Middle frontal gyrus (tissue), 1 donor: ENCODE measurements around the gene CYP3A4.
"Not testable (repeated sequence)": the region's sequence is repeated elsewhere in the genome, so short reads cannot be mapped to it uniquely, and the experiment has no call there.

ENCODE experiments used
- DNase-seq: peaks from one replicate; pipeline ENCODE4 v3.0.0-alpha.2; 2015; ENCODE audit warnings: low spot score; ENCODE audit errors: extremely low spot score

CYP3A4 gene

GRCh38 chr7:99728615-99729014 is 55.4 kb downstream of the CYP3A4 start:
- no peak for DNase-seq

- not testable (repeated sequence) for DNase-seq
Observed at GRCh38 chr7:99723201-99723600, 60.8 kb downstream of the CYP3A4 start.

- no peak for DNase-seq
Observed at GRCh38 chr7:99720800-99721595, 63.0 kb downstream of the CYP3A4 start.

- DNase-seq = no peak
Observed at GRCh38 chr7:99719996-99720769, 63.8 kb downstream of the CYP3A4 start.

GRCh38 chr7:99713995-99714570 is 69.9 kb downstream of the CYP3A4 start:
- no peak for DNase-seq

GRCh38 chr7:99709838-99710578 is 74.0 kb downstream of the CYP3A4 start:
- DNase-seq = no peak

GRCh38 chr7:99709260-99709659 is 74.7 kb downstream of the CYP3A4 start:
- DNase-seq = no peak

- DNase-seq = no peak
Observed at GRCh38 chr7:99707096-99707495, 76.9 kb downstream of the CYP3A4 start.
